Measurements from ENCODE around the gene HPCAL4.

Gene HPCAL4

DNA sequence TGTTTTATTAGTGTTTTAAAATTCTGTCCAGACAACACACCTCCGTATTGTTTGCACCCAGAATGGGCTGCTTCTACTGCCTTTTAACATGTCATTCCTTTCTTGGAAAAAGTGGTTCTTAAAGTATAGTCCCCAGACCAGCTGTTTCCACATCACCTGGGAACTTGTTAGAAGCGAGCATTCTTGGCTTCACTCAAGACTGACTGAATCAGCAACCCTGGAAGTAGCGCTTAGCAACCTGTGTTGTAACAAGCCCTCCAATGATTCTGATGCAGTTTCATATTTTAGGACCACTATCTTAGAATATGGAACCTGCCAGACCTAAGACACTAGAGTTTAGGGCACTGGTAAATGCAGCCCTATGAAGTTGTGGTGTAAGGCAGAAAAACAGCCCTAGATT is 41.5 kb upstream of the HPCAL4 start:
- POLR2A ChIA-PET = no interaction called here
- no peak for DNase-seq (ENCODE audit: low read depth, low spot score)
- CTCF ChIA-PET = interaction anchor here (1.4 kb wide), 1 partner anchor 126 kb away, joined by 3 read pairs; no protein-coding TSS in a partner anchor
- H3K4me3 ChIP-seq (ENCODE audit: low read depth, low read length) = no peak overlapping the region
- no peak for TF ChIP-seq CTCF (IDR thresholded peaks at IDR 0.05; ENCODE audit: insufficient read depth, low read length, missing control alignments)

DNA sequence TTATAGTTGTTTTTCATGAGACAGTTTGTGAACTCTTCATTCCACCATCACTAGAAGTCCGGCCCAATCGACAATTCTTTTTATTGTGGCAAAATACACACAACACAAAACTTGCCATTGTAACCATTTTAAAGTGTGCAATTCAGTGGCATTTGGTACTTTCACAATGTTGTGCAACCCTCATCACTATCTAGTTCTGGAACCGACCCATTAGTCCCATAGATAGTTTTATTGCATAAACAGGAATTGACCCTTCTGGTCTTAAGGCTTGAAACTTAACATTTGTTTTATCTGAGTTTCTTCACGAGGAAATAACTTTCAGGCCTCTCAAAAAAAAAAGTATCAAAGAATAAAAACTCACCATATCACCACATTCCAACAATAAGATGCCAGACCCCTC is 38.6 kb upstream of the HPCAL4 start:
- DNase-seq (ENCODE audit: low read depth, low spot score) = no peak
- POLR2A ChIA-PET = no interaction called here
- H3K4me3 ChIP-seq (ENCODE audit: low read depth, low read length) = no peak overlapping the region
- CTCF ChIA-PET = interaction anchor here (1.0 kb wide), 1 partner anchor 69 kb away, joined by 3 read pairs; no protein-coding TSS in a partner anchor
- no peak for TF ChIP-seq CTCF (IDR thresholded peaks at IDR 0.05; ENCODE audit: insufficient read depth, low read length, missing control alignments)

DNA sequence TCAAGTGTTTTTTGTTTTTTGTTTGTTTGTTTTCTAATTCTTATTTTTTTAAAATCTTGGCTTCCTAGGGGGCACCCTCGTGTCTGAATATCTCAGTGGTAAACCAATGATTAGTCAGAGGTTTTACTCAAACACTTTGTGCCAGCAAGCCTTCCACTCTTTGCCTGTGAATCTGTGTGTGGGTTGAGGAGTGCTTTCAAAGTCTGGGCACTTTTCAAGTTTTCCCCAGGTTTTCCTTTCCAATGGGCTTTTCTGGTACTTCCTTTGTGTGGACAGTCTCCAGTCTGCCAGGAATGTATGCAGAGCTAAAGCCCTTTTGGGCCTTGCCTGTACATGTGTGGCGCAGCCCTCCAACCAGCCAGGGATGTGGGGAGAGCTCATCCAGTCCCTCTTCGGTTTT is 37.8 kb upstream of the HPCAL4 start:
- POLR2A ChIA-PET = no interaction called here
- H3K4me3 ChIP-seq (ENCODE audit: low read depth, low read length) = no peak overlapping the region
- CTCF ChIA-PET = interaction anchor here (0.6 to 1.3 kb wide), 4 partner anchors 9 to 123 kb away, joined by 3 to 4 read pairs (median 3); no protein-coding TSS in a partner anchor
- no peak for DNase-seq (ENCODE audit: low read depth, low spot score)
- no peak for TF ChIP-seq CTCF (IDR thresholded peaks at IDR 0.05; ENCODE audit: insufficient read depth, low read length, missing control alignments)

DNA sequence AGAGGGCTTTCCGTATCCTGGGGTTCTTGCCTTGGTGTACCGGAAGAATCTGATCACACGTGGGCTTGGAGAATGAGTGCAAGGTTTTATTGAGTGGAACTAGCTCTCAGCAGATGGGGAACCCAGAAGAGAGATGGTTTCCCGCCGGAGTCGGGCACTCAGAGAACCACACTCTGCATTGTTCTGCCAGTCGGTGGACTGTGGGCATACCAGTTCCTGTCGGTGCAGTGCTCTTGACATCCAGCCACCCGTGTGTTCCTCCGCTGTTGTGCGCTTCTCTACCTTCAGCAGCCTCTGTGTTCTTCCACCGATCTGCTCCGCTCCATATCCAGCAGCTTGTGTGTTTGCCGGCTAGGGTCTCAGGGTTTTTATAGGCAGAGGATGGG is 36.7 kb upstream of the HPCAL4 start:
- POLR2A ChIA-PET = no interaction called here
- CTCF ChIA-PET = interaction anchor here (1.3 kb wide), 1 partner anchor 11 kb away, joined by 3 read pairs; the partner anchor contains the start of gene PPIE
- no peak overlapping the region for H3K4me3 ChIP-seq (ENCODE audit: low read depth, low read length)
- no peak for TF ChIP-seq CTCF (IDR thresholded peaks at IDR 0.05; ENCODE audit: insufficient read depth, low read length, missing control alignments)
- no peak for DNase-seq (ENCODE audit: low read depth, low spot score)

GRCh38 chr1:39727221-39727931 is 36.1 kb upstream of the HPCAL4 start:
- TF ChIP-seq CTCF (IDR thresholded peaks at IDR 0.05; ENCODE audit: insufficient read depth, low read length, missing control alignments) = no peak
- no peak for DNase-seq (ENCODE audit: low read depth, low spot score)
- CTCF ChIA-PET = interaction anchor here (0.7 to 2.2 kb wide), 5 partner anchors 10 to 121 kb away, joined by 3 to 7 read pairs (median 3); partner anchors contain the start of gene PPIE
- no peak overlapping the region for H3K4me3 ChIP-seq (ENCODE audit: low read depth, low read length)
- POLR2A ChIA-PET = no interaction called here

- H3K4me3 ChIP-seq (ENCODE audit: low read depth, low read length) = no peak overlapping the region
- ChIA-PET CTCF (interaction anchor here (0.7 to 2.2 kb wide), 7 partner anchors 10 to 123 kb away, joined by 3 to 8 read pairs (median 3); partner anchors contain the start of gene PPIE), POLR2A (no interaction called here)
- TF ChIP-seq CTCF (IDR thresholded peaks at IDR 0.05; ENCODE audit: insufficient read depth, low read length, missing control alignments) = no peak
- no peak for DNase-seq (ENCODE audit: low read depth, low spot score)
Measured at GRCh38 chr1:39726600-39726999, 35.4 kb upstream of the HPCAL4 start.
